ENCODE data around the gene SYCE1. TPM values are rescaled to one million over a fixed set of nuclear protein-coding genes. Genes with fewer than 3 reads are reported as not detected.
"Not testable (repeated sequence)": the region's sequence is repeated elsewhere in the genome, so short reads cannot be mapped to it uniquely, and the experiment has no call there.

Gene SYCE1
- total RNA-seq, 1 donor from 2014 or later: 0.27 TPM

GRCh38 chr10:133557381-133557780, 8.0 kb downstream of the SYCE1 start:
- Mint-ChIP-seq H3K4me1 (ENCODE audit: low read depth) (no peaks in the 10 kb centered on the region), H3K4me3 (ENCODE audit: unreplicated experiment) (no peak overlapping the region), H3K9me3 (ENCODE audit: low read depth) (no peaks in the 10 kb centered on the region), H3K36me3 (ENCODE audit: low read depth) (no peaks in the 10 kb centered on the region), H3K27me3 (ENCODE audit: low read depth) (peaks cover 34% of the 10 kb centered on the region), H3K27ac (ENCODE audit: unreplicated experiment) (no peak overlapping the region)
- DNase-seq (ENCODE audit: low spot score): no peak
- TF ChIP-seq CTCF (IDR thresholded peaks at IDR 0.05): no peak

- H3K36me3 Mint-ChIP-seq (ENCODE audit: low read depth): no peaks in the 10 kb centered on the region
- no peak for TF ChIP-seq CTCF (IDR thresholded peaks at IDR 0.05)
- no peak overlapping the region for H3K27ac Mint-ChIP-seq (ENCODE audit: unreplicated experiment)
- H3K27me3 Mint-ChIP-seq (ENCODE audit: low read depth): peaks cover 25% of the 10 kb centered on the region
- H3K9me3 Mint-ChIP-seq (ENCODE audit: low read depth): peaks cover 9% of the 10 kb centered on the region
- DNase-seq (ENCODE audit: low spot score): no peak
- H3K4me3 Mint-ChIP-seq (ENCODE audit: unreplicated experiment): no peak overlapping the region
- no peaks in the 10 kb centered on the region for H3K4me1 Mint-ChIP-seq (ENCODE audit: low read depth)
These were observed 9.9 kb downstream of the SYCE1 start for GRCh38 chr10:133555521-133555920.

GRCh38 chr10:133554600-133554999, 10.8 kb downstream of the SYCE1 start:
- H3K27me3 Mint-ChIP-seq (ENCODE audit: low read depth): peaks cover 24% of the 10 kb centered on the region
- no peak overlapping the region for H3K27ac Mint-ChIP-seq (ENCODE audit: unreplicated experiment)
- peaks cover 1% of the 10 kb centered on the region for H3K36me3 Mint-ChIP-seq (ENCODE audit: low read depth)
- H3K4me1 Mint-ChIP-seq (ENCODE audit: low read depth): no peaks in the 10 kb centered on the region
- DNase-seq (ENCODE audit: low spot score): no peak
- no peak for TF ChIP-seq CTCF (IDR thresholded peaks at IDR 0.05)
- no peak overlapping the region for H3K4me3 Mint-ChIP-seq (ENCODE audit: unreplicated experiment)
- H3K9me3 Mint-ChIP-seq (ENCODE audit: low read depth): peaks cover 15% of the 10 kb centered on the region

- Mint-ChIP-seq H3K4me1 (ENCODE audit: low read depth) (no peaks in the 10 kb centered on the region), H3K9me3 (ENCODE audit: low read depth) (peaks cover 37% of the 10 kb centered on the region), H3K27me3 (ENCODE audit: low read depth) (no peaks in the 10 kb centered on the region), H3K27ac (ENCODE audit: unreplicated experiment) (no peak overlapping the region), H3K4me3 (ENCODE audit: unreplicated experiment) (no peak overlapping the region), H3K36me3 (ENCODE audit: low read depth) (peaks cover 10% of the 10 kb centered on the region)
- TF ChIP-seq CTCF (IDR thresholded peaks at IDR 0.05): no peak
- no peak for DNase-seq (ENCODE audit: low spot score)
These were observed 20.9 kb downstream of the SYCE1 start for GRCh38 chr10:133544506-133544905.

- H3K9me3 Mint-ChIP-seq (ENCODE audit: low read depth): peaks cover 21% of the 10 kb centered on the region
- not testable (repeated sequence) for H3K27me3 Mint-ChIP-seq (ENCODE audit: low read depth)
These were observed 23.9 kb downstream of the SYCE1 start for GRCh38 chr10:133541441-133541975.

More at GRCh38 chr10:133541441-133541975, 23.9 kb downstream of the SYCE1 start:
- peaks cover 13% of the 10 kb centered on the region for H3K36me3 Mint-ChIP-seq (ENCODE audit: low read depth)
- not testable (repeated sequence) for H3K4me3 Mint-ChIP-seq (ENCODE audit: unreplicated experiment); H3K4me1 Mint-ChIP-seq (ENCODE audit: low read depth); DNase-seq (ENCODE audit: low spot score); H3K27ac Mint-ChIP-seq (ENCODE audit: unreplicated experiment)
